ENCODE measurements around the gene SLC15A3. TPM values are rescaled to one million over a fixed set of nuclear protein-coding genes. Genes with fewer than 3 reads are reported as not detected.

The SLC15A3 gene
- 77.6 TPM for total RNA-seq

GRCh38 chr11:60951904-60952741 lies at the start of gene SLC15A3:
TSS of gene SLC15A3 (minus strand) at chr11:60952176. CDS start at chr11:60951551, 625 bp downstream.
- Histone ChIP-seq H3K9me3 (ENCODE audit: low read depth, low read length) (no peaks in the 10 kb centered on the region), H3K4me3 (ENCODE audit: low read length) (peak within 1 kb of the TSS; percentile 54), H3K4me1 (ENCODE audit: insufficient read depth, low read length) (peaks cover 75% of the 10 kb centered on the region), H3K27me3 (ENCODE audit: insufficient read depth, low read length) (no peaks in the 10 kb centered on the region)

- no peaks in the 10 kb centered on the region for H3K9me3 ChIP-seq (ENCODE audit: low read depth, low read length)
- H3K4me1 ChIP-seq (ENCODE audit: insufficient read depth, low read length) = peaks cover 25% of the 10 kb centered on the region
- no peak overlapping the region for H3K4me3 ChIP-seq (ENCODE audit: low read length)
- H3K27me3 ChIP-seq (ENCODE audit: insufficient read depth, low read length) = no peaks in the 10 kb centered on the region
These were observed 48.5 kb upstream of the SLC15A3 start for GRCh38 chr11:61000426-61000825.

DNA sequence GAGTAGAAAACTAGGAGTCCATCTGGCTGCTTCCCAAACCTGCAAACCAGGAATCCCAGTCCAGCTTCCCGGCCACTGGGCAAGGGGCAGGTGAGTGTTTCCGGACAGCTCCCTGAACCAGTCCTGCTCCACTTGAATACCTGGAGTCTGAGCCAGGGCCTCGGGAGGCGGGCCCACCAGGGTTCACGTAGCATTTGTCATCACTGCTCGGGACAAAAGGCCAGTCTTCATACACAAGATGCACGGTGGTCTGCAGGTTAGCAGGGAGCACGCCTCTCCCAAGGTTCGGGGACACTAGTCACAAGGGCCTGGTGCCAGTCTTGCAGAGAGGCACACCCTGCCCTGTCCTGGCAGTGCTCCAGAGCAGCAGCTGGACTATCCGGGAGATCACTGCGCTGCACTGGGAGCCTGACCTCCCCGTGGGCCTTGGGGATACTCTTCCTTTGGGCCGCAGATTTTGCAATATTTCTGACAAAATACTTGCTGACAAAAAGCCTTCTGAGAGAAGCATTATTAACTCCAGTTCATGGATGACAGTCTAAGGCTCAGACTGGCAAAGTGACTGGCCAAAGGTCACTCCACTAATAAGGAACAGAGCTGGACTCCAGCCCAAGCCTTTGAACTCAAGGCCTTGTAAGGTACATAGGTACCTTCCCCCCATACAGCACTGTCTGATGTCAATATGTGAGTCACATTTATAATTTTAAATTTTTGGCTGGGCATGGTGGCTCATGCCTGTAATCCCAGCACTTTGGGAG lies 44.6 kb upstream of the SLC15A3 start:
- Histone ChIP-seq H3K27me3 (ENCODE audit: insufficient read depth, low read length) (no peaks in the 10 kb centered on the region), H3K9me3 (ENCODE audit: low read depth, low read length) (no peaks in the 10 kb centered on the region), H3K4me1 (ENCODE audit: insufficient read depth, low read length) (peaks cover 36% of the 10 kb centered on the region), H3K4me3 (ENCODE audit: low read length) (no peak overlapping the region)

DNA sequence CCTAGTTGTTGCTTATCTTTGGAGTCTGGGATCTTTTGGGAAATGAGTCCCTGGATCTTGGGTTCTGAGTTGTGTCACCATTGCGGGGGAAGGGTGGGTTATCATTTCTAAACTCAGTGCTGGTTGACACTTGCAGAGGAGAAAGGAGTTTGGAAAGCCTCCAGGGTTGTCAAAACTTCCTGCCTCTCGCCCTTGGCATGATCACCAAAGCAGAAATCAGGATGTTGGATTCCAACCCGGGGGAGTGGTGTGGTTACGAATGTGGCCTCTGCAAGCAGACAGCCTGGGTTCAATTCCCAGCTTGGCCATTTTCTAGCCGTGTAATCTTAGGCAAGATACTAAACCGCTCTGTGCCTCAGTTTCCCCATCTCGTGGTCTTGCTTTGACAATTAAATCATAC lies 43.8 kb upstream of the SLC15A3 start:
- peaks cover 36% of the 10 kb centered on the region for H3K4me1 ChIP-seq (ENCODE audit: insufficient read depth, low read length)
- H3K9me3 ChIP-seq (ENCODE audit: low read depth, low read length) = no peaks in the 10 kb centered on the region
- no peak overlapping the region for H3K4me3 ChIP-seq (ENCODE audit: low read length)
- H3K27me3 ChIP-seq (ENCODE audit: insufficient read depth, low read length) = no peaks in the 10 kb centered on the region

DNA sequence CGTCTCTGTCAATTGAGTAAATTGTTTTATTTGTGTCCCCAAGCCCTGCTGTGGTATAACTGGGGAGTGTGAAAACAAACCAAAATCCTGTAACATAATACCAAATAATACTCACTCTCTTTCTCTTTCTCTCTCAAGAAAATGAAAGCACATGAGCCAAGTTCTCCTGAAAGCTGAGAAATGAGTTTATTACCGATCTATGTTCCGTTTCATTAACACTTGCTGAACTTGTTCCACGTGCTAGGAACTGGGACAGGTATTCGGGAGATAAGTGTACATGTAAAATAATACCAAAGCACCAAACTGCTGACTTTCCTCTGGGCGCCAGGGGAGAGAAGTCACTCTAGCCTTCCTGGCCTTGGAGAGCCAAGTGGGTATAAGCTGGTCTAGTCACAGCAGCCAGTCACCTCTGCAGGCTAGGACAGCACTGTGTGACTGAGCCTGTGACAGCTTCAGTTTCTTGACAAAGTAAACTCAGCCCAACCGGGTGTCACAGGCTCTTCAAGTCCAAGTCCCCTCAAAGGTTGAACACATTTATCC lies 42.6 kb upstream of the SLC15A3 start:
- H3K27me3 ChIP-seq (ENCODE audit: insufficient read depth, low read length) = no peaks in the 10 kb centered on the region
- H3K9me3 ChIP-seq (ENCODE audit: low read depth, low read length) = no peaks in the 10 kb centered on the region
- no peak overlapping the region for H3K4me3 ChIP-seq (ENCODE audit: low read length)
- peaks cover 36% of the 10 kb centered on the region for H3K4me1 ChIP-seq (ENCODE audit: insufficient read depth, low read length)

DNA sequence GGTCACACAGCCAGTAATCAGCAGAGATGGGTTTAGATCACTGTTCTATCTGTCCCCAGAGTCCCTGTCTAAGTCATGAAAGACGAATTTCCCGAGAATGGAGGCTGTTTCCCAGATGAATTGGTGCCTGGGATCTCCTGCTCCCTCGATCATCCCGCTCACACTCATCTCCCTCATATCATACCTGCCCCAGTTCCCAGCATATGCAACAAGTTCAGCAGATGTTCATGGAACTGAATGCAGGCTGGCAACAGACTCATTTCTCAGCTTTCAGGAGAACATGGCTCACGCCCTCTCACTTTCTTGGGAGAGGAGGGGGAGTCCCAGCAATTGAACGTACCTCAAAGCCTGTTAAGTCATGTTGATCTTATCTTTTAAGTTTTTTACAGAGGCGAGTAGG lies 41.6 kb upstream of the SLC15A3 start:
- Histone ChIP-seq H3K9me3 (ENCODE audit: low read depth, low read length) (no peaks in the 10 kb centered on the region), H3K4me3 (ENCODE audit: low read length) (no peak overlapping the region), H3K4me1 (ENCODE audit: insufficient read depth, low read length) (peaks cover 46% of the 10 kb centered on the region), H3K27me3 (ENCODE audit: insufficient read depth, low read length) (no peaks in the 10 kb centered on the region)

- Histone ChIP-seq H3K4me1 (ENCODE audit: insufficient read depth, low read length) (peaks cover 53% of the 10 kb centered on the region), H3K27me3 (ENCODE audit: insufficient read depth, low read length) (no peaks in the 10 kb centered on the region), H3K9me3 (ENCODE audit: low read depth, low read length) (no peaks in the 10 kb centered on the region), H3K4me3 (ENCODE audit: low read length) (no peak overlapping the region)
These were observed 41.0 kb upstream of the SLC15A3 start for GRCh38 chr11:60992842-60993409.

GRCh38 chr11:60991457-60991856 lies 39.5 kb upstream of the SLC15A3 start:
- no peak overlapping the region for H3K4me3 ChIP-seq (ENCODE audit: low read length)
- peaks cover 67% of the 10 kb centered on the region for H3K4me1 ChIP-seq (ENCODE audit: insufficient read depth, low read length)
- H3K9me3 ChIP-seq (ENCODE audit: low read depth, low read length) = no peaks in the 10 kb centered on the region
- H3K27me3 ChIP-seq (ENCODE audit: insufficient read depth, low read length) = no peaks in the 10 kb centered on the region

DNA sequence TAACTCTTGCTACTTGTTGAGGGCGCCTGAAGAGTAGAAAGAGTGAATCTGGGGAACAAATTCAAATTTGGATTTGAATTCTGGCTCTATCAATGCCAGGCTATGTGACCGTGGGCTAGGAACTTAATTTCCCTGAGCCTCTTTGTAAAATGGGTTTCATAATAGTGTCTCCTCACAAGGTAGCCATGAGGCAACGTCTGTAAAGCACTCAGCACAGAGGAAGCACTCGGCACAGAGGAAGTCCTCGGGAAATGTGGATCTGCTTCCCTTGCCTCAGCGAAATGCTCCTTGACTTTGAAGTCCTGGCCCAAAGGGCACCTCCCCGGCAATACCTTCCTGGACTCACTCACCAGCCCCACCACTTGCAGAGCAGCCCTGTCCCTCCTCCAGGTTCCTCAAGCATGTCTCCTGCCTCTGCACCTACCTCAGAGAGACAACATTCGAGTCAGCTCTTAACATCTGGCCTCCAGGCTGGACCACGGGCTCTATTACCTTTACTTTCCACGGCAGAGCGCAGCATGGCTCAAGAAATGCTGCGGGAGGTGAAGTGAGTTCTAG lies 37.2 kb upstream of the SLC15A3 start:
- Histone ChIP-seq H3K4me1 (ENCODE audit: insufficient read depth, low read length) (peaks cover 68% of the 10 kb centered on the region), H3K4me3 (ENCODE audit: low read length) (no peak overlapping the region), H3K9me3 (ENCODE audit: low read depth, low read length) (no peaks in the 10 kb centered on the region), H3K27me3 (ENCODE audit: insufficient read depth, low read length) (no peaks in the 10 kb centered on the region)

GRCh38 chr11:60988658-60989057 lies 36.7 kb upstream of the SLC15A3 start:
- Histone ChIP-seq H3K4me3 (ENCODE audit: low read length) (no peak overlapping the region), H3K4me1 (ENCODE audit: insufficient read depth, low read length) (peaks cover 63% of the 10 kb centered on the region), H3K9me3 (ENCODE audit: low read depth, low read length) (no peaks in the 10 kb centered on the region), H3K27me3 (ENCODE audit: insufficient read depth, low read length) (no peaks in the 10 kb centered on the region)

GRCh38 chr11:60987577-60988277 lies 35.8 kb upstream of the SLC15A3 start:
- Histone ChIP-seq H3K9me3 (ENCODE audit: low read depth, low read length) (no peaks in the 10 kb centered on the region), H3K27me3 (ENCODE audit: insufficient read depth, low read length) (no peaks in the 10 kb centered on the region), H3K4me1 (ENCODE audit: insufficient read depth, low read length) (peaks cover 56% of the 10 kb centered on the region), H3K4me3 (ENCODE audit: low read length) (no peak overlapping the region)

DNA sequence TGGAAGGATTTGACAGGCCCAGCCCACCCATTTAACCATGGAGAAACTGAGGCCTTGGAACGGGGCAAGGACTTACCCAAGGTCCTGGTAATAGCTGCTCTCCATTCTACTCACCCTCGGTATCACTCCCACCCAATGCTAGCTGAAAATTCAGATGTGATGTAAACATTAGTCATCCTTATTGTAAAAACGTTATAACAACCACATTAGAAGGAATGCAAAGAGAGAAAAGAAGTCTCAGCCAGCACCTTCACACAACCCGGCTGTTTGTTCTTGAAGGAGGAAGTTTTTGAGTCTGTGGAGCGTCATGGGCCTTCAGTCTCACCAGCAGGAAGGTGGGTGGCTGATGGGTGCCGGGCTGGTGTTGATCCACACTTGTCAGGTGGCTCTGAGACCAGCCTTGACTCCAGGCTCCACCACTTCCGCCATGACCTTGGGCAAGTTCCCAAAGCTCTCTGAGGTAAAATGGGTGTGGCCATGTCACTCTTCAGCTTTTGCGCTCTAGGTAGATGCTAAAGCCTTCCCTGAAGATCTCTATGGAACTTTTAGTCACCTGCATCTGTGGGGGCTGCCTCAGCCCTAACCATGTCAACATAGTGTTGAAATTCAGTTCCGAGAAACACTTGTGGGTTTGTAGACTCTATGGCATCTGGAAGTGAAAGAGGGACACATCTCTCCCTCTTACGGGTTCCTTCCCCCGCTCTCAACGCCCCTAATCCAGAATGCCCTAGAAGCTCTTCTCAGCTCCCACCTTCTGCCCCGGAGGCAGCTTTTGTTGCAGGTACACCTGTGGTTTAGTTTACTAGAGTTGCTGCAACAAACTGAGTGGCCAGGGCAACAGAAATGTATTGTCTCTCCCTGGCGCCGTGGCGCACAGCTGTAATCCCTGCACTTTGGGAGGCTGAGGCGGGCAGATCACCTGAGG lies 34.3 kb upstream of the SLC15A3 start:
- peaks cover 60% of the 10 kb centered on the region for H3K4me1 ChIP-seq (ENCODE audit: insufficient read depth, low read length)
- H3K9me3 ChIP-seq (ENCODE audit: low read depth, low read length) = no peaks in the 10 kb centered on the region
- no peak overlapping the region for H3K4me3 ChIP-seq (ENCODE audit: low read length)
- H3K27me3 ChIP-seq (ENCODE audit: insufficient read depth, low read length) = no peaks in the 10 kb centered on the region

DNA sequence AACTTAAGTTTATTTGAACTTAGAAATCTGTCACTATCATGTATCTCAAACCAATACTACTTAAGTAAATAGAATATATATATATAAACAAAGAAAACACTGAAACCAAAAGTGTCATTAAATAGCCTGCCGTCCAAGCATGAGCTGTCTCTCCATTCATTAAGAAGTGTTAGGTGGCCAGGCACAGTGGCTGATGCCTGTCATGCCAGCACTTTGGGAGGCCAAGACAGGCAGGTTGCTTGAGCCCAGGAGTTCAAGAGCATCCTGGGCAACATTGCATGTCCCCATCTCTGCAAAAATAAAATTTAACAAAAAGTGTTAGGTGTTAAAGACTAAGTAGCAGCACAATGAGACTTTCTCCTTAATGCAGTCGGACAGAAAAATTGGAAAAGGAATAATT lies 33.5 kb upstream of the SLC15A3 start:
- Histone ChIP-seq H3K27me3 (ENCODE audit: insufficient read depth, low read length) (no peaks in the 10 kb centered on the region), H3K4me1 (ENCODE audit: insufficient read depth, low read length) (peaks cover 67% of the 10 kb centered on the region), H3K9me3 (ENCODE audit: low read depth, low read length) (no peaks in the 10 kb centered on the region), H3K4me3 (ENCODE audit: low read length) (no peak overlapping the region)
